SKM-1 (cell line): ENCODE data around the gene SOX9.
"Not testable (repeated sequence)": the region's sequence is repeated elsewhere in the genome, so short reads cannot be mapped to it uniquely, and the experiment has no call there.

ENCODE experiments used
- DNase-seq: peaks from one replicate; lab custom pipeline; 2025; ENCODE audit not compliant: unreplicated experiment; lab: John Stamatoyannopoulos, UW

The SOX9 gene

GRCh38 chr17:72110942-72111318 lies 9.9 kb upstream of the SOX9 start:
- DNase-seq = no peak

GRCh38 chr17:72111336-72111923 lies 9.4 kb upstream of the SOX9 start:
- DNase-seq = no peak

- DNase-seq = not testable (repeated sequence)
These were observed 8.9 kb upstream of the SOX9 start for GRCh38 chr17:72111926-72112325.

GRCh38 chr17:72113751-72114150 lies 7.1 kb upstream of the SOX9 start:
- no peak for DNase-seq

GRCh38 chr17:72115781-72116525 lies 4.9 kb upstream of the SOX9 start:
- DNase-seq = no peak

- no peak for DNase-seq
These were observed 3.9 kb upstream of the SOX9 start for GRCh38 chr17:72116661-72117521.

- no peak for DNase-seq
These were observed 3.1 kb upstream of the SOX9 start for GRCh38 chr17:72117535-72118334.

GRCh38 chr17:72118335-72119076 lies 2.3 kb upstream of the SOX9 start:
- peak; percentile 40 for DNase-seq

GRCh38 chr17:72119077-72119872 lies 1.5 kb upstream of the SOX9 start:
- no peak for DNase-seq

GRCh38 chr17:72119873-72120641 lies 763 bp upstream of the SOX9 start:
- DNase-seq = no peak

- no peak for DNase-seq
These were observed 567 bp downstream of the SOX9 start for GRCh38 chr17:72121164-72122009.

GRCh38 chr17:72122010-72122764 lies 1.4 kb downstream of the SOX9 start:
- no peak for DNase-seq

- no peak for DNase-seq
These were observed 2.1 kb downstream of the SOX9 start for GRCh38 chr17:72122765-72123529.

- DNase-seq = no peak
These were observed 3.0 kb downstream of the SOX9 start for GRCh38 chr17:72123530-72124437.

GRCh38 chr17:72124438-72124775 lies 3.6 kb downstream of the SOX9 start:
- DNase-seq = no peak

- no peak for DNase-seq
These were observed 4.4 kb downstream of the SOX9 start for GRCh38 chr17:72125226-72125651.
